H9 (cell line): ENCODE data around the gene ZBTB38. TPM values are rescaled to one million over a fixed set of nuclear protein-coding genes. Genes with fewer than 3 reads are reported as not detected.

Source experiments
- DNase-seq: peaks from one replicate; pipeline ENCODE4 v3.0.0-alpha.2; 2017
- H2AFZ ChIP-seq: one replicate; pipeline ENCODE4 v1.6.1; 2013; ENCODE audit warnings: mild to moderate bottlenecking, low read length, control low read depth, moderate library complexity
- H2AK5ac ChIP-seq: 2 replicates; pipeline ENCODE4 v1.6.1; 2013; ENCODE audit warnings: low read length, control low read depth, mixed read lengths; ENCODE audit not compliant: insufficient read length
- H2BK120ac ChIP-seq: one replicate; pipeline ENCODE4 v1.6.1; 2013; ENCODE audit warnings: low read depth, mild to moderate bottlenecking, low read length, control low read depth, inconsistent platforms; ENCODE audit not compliant: poor library complexity, severe bottlenecking
- H2BK12ac ChIP-seq: 2 replicates; pipeline ENCODE4 v1.6.1; 2013; ENCODE audit warnings: low read length, control low read depth, mixed read lengths, low read depth; ENCODE audit not compliant: insufficient read length
- H2BK15ac ChIP-seq: 2 replicates; pipeline ENCODE4 v1.6.1; 2013; ENCODE audit warnings: low read depth, low read length, control low read depth
- H2BK20ac ChIP-seq: one replicate; pipeline ENCODE4 v1.6.1; 2013; ENCODE audit warnings: low read depth, mild to moderate bottlenecking, low read length, control low read depth, inconsistent platforms; ENCODE audit not compliant: poor library complexity, severe bottlenecking
- H2BK5ac ChIP-seq: 2 replicates; pipeline ENCODE4 v1.6.1; 2013; ENCODE audit warnings: low read length, control low read depth, mixed read lengths; ENCODE audit not compliant: insufficient read length
- H3K14ac ChIP-seq: 2 replicates; pipeline ENCODE4 v1.6.1; 2013; ENCODE audit warnings: low read length, control low read depth; ENCODE audit not compliant: insufficient read depth
- H3K18ac ChIP-seq: 2 replicates; pipeline ENCODE4 v1.6.1; 2013; ENCODE audit warnings: low read depth, mild to moderate bottlenecking, mixed read lengths, low read length, control low read depth; ENCODE audit not compliant: insufficient read length
- H3K23ac ChIP-seq: 2 replicates; pipeline ENCODE4 v1.6.1; 2013; ENCODE audit warnings: low read length, control low read depth, mixed read lengths, low read depth; ENCODE audit not compliant: insufficient read length
- H3K23me2 ChIP-seq: 2 replicates; pipeline ENCODE4 v1.6.1; 2013; ENCODE audit warnings: low read depth, mild to moderate bottlenecking, mixed read lengths, low read length, control low read depth; ENCODE audit not compliant: insufficient read length, poor library complexity, severe bottlenecking
- H3K27ac ChIP-seq: 2 replicates; pipeline ENCODE4 v1.5.1; 2013; ENCODE audit warnings: low read length, control low read depth, mixed read lengths, low read depth; ENCODE audit not compliant: insufficient read length
- H3K27me3 ChIP-seq: 2 replicates; pipeline ENCODE4 v1.6.1; 2013; ENCODE audit warnings: low read length, control low read depth, inconsistent platforms; ENCODE audit not compliant: insufficient read depth
- H3K4ac ChIP-seq: 2 replicates; pipeline ENCODE4 v1.6.1; 2013; ENCODE audit warnings: low read depth, mild to moderate bottlenecking, control low read depth, inconsistent platforms, low read length, moderate library complexity
- H3K4me1 ChIP-seq: 2 replicates; pipeline ENCODE4 v1.6.1; 2013; ENCODE audit warnings: low read length, control low read depth, inconsistent platforms; ENCODE audit not compliant: insufficient read depth
- H3K4me2 ChIP-seq: 2 replicates; pipeline ENCODE4 v1.6.1; 2013; ENCODE audit warnings: low read length, control low read depth, mixed read lengths; ENCODE audit not compliant: insufficient read length, insufficient read depth
- H3K56ac ChIP-seq: 2 replicates; pipeline ENCODE4 v1.6.1; 2013; ENCODE audit warnings: low read depth, mild to moderate bottlenecking, mixed read lengths, low read length, control low read depth; ENCODE audit not compliant: insufficient read length
- H3K79me1 ChIP-seq: 2 replicates; pipeline ENCODE4 v1.6.1; 2013; ENCODE audit warnings: low read depth, mild to moderate bottlenecking, moderate library complexity, low read length, control low read depth, inconsistent platforms; ENCODE audit not compliant: insufficient read depth, poor library complexity, severe bottlenecking
- H3K79me2 ChIP-seq: 2 replicates; pipeline ENCODE4 v1.6.1; 2013; ENCODE audit warnings: low read length, control low read depth, inconsistent platforms; ENCODE audit not compliant: insufficient read depth
- H3K9ac ChIP-seq: 2 replicates; pipeline ENCODE4 v1.6.1; 2013; ENCODE audit warnings: low read length, control low read depth, mixed read lengths; ENCODE audit not compliant: insufficient read length; ENCODE audit errors: extremely low read depth
- H3K9me3 ChIP-seq: one replicate; pipeline ENCODE4 v1.6.1; 2013; ENCODE audit warnings: low read depth, low read length, inconsistent platforms; ENCODE audit not compliant: control insufficient read depth
- H3T11ph ChIP-seq: one replicate; pipeline ENCODE4 v1.6.1; 2013; ENCODE audit warnings: mild to moderate bottlenecking, low read length, control low read depth, inconsistent platforms
- H4K20me1 ChIP-seq: one replicate; pipeline ENCODE4 v1.6.1; 2013; ENCODE audit not compliant: control insufficient read depth, insufficient read length, insufficient read depth
- H4K5ac ChIP-seq: 2 replicates; pipeline ENCODE4 v1.6.1; 2013; ENCODE audit warnings: low read depth, mild to moderate bottlenecking, mixed read lengths, low read length, control low read depth; ENCODE audit not compliant: insufficient read length
- H4K8ac ChIP-seq: replicated peaks from 2 replicates; pipeline ENCODE4 v1.6.1; 2013; ENCODE audit warnings: low read length, control low read depth, mixed read lengths, low read depth; ENCODE audit not compliant: insufficient read length
- H4K91ac ChIP-seq: 2 replicates; pipeline ENCODE4 v1.6.1; 2013; ENCODE audit warnings: low read depth, mild to moderate bottlenecking, moderate library complexity, mixed read lengths, low read length, control low read depth; ENCODE audit not compliant: insufficient read length
- H3K27ac Mint-ChIP-seq, 3 experiments: 2 replicates in 2 of 3; 3 replicates in 1 of 3; pipeline ENCODE4 v1.8.0; 2020 to 2021; ENCODE audit warnings: mixed read lengths in 3 of 3, mild to moderate bottlenecking in 1 of 3, moderate library complexity in 1 of 3
- H3K27me3 Mint-ChIP-seq: 2 replicates; pipeline ENCODE4 v1.8.0; 2021; ENCODE audit warnings: low read depth, mild to moderate bottlenecking, moderate library complexity, mixed read lengths
- H3K36me3 Mint-ChIP-seq, 3 experiments: 2 replicates in 2 of 3; 3 replicates in 1 of 3; pipeline ENCODE4 v1.8.0; 2020 to 2021; ENCODE audit warnings: low read depth in 3 of 3, mixed read lengths in 3 of 3; ENCODE audit not compliant: insufficient read depth in 1 of 3
- H3K4me1 Mint-ChIP-seq, 2 experiments: 2 replicates each; pipeline ENCODE4 v1.8.0; 2020; ENCODE audit warnings: mixed read lengths in 2 of 2
- H3K4me3 Mint-ChIP-seq, 2 experiments: 2 replicates in 1 of 2; 3 replicates in 1 of 2; pipeline ENCODE4 v1.8.0; 2020 to 2021; ENCODE audit warnings: mild to moderate bottlenecking in 2 of 2, mixed read lengths in 2 of 2, moderate library complexity in 1 of 2
- H3K9me3 Mint-ChIP-seq, 2 experiments: 2 replicates in 1 of 2; 3 replicates in 1 of 2; pipeline ENCODE4 v1.8.0; 2020; ENCODE audit warnings: mild to moderate bottlenecking in 2 of 2, mixed read lengths in 2 of 2, moderate library complexity in 1 of 2
- WGBS: extraction: QIAGEN DNeasy Blood & Tissue Kit; methylation state at CpG from one replicate; pipeline ENCODE4 v1.1.7; 2013; ENCODE audit warnings: missing lambda C conversion rate, low lambda C conversion rate, mixed read lengths; ENCODE audit not compliant: insufficient read length; ENCODE audit errors: extremely low coverage; 5-methylcytosine and 5-hydroxymethylcytosine counted together
- total RNA-seq: library from RNA; stranded (reverse); gene quantifications from 2 replicates; pipeline ENCODE4 v1.2.1, GENCODE V29; 2021
- TF ChIP-seq, protein P1 (sequence below): fragments of 200-600 bp; sonication (generic); conservative IDR thresholded peaks from 3 replicates; pipeline ENCODE4 v1.8.0; 2021; ENCODE audit warnings: antibody characterized with exemption, mild to moderate bottlenecking

The ZBTB38 gene
- total RNA-seq, 1 experiment from 2014 or later, result 14.6 TPM

DNA sequence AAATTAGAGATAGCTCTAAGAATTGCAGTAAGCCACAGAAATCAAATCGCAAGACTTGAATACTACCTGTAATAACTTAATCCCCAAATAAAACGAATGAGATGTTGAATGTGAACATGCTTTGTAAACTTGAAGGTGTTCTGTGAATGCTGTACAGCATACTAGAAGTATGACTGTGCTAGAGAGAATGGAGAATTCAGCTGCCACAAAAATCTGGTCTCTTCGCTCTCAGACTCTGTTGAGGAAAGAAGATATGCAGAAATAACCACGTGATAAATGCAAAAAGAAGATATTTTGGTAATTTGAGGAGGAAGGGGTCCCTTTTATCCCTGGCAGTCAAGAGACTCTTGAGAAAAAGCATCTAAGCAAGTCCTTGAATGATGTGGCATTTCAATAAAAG, 37.3 kb downstream of the ZBTB38 start:
- H3K4me1 ChIP-seq, result 0 out of 2 replicates have a peak, but pooled peaks cover 2% of the 10 kb centered on the region
- no peaks in the 10 kb centered on the region for H3K79me1 ChIP-seq
- H3K27ac ChIP-seq, result no peak overlapping the region
- H3K9me3 ChIP-seq, result no peaks in the 10 kb centered on the region
- no peaks in the 10 kb centered on the region for H3K23me2 ChIP-seq
- no peak overlapping the region for H3K27ac Mint-ChIP-seq
- TF ChIP-seq, protein P1, sequence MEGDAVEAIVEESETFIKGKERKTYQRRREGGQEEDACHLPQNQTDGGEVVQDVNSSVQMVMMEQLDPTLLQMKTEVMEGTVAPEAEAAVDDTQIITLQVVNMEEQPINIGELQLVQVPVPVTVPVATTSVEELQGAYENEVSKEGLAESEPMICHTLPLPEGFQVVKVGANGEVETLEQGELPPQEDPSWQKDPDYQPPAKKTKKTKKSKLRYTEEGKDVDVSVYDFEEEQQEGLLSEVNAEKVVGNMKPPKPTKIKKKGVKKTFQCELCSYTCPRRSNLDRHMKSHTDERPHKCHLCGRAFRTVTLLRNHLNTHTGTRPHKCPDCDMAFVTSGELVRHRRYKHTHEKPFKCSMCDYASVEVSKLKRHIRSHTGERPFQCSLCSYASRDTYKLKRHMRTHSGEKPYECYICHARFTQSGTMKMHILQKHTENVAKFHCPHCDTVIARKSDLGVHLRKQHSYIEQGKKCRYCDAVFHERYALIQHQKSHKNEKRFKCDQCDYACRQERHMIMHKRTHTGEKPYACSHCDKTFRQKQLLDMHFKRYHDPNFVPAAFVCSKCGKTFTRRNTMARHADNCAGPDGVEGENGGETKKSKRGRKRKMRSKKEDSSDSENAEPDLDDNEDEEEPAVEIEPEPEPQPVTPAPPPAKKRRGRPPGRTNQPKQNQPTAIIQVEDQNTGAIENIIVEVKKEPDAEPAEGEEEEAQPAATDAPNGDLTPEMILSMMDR, result no peak
- H3K27me3 ChIP-seq, result no peaks in the 10 kb centered on the region; the same call in 1 of the 2 replicates
- no peak overlapping the region for H4K91ac ChIP-seq
- peaks cover 31% of the 10 kb centered on the region for H3K27me3 Mint-ChIP-seq
- H2BK15ac ChIP-seq, result no peak overlapping the region
- H3K23ac ChIP-seq, result no peak overlapping the region
- H3K4me1 Mint-ChIP-seq, result peaks cover 18 to 25% of the 10 kb centered on the region in 2 experiments
- no peak overlapping the region for H3K4ac ChIP-seq
- H2BK120ac ChIP-seq, result no peak overlapping the region
- no peak overlapping the region for H3T11ph ChIP-seq
- peaks cover 0 to 18% (median 10%) of the 10 kb centered on the region in 3 experiments; a peak in 4 of 7 replicates for H3K36me3 Mint-ChIP-seq
- no peak overlapping the region for H4K8ac ChIP-seq
- no peak overlapping the region for H2AFZ ChIP-seq
- H3K4me3 Mint-ChIP-seq, result no peak overlapping the region
- no peaks in the 10 kb centered on the region for H3K79me2 ChIP-seq
- WGBS, result no CpG with 5 or more reads among the region's 4 CpGs
- H2AK5ac ChIP-seq, result no peak overlapping the region
- no peak overlapping the region for H3K18ac ChIP-seq
- no peak overlapping the region for H4K5ac ChIP-seq
- H3K9ac ChIP-seq, result no peak overlapping the region
- no peaks in the 10 kb centered on the region for H3K9me3 Mint-ChIP-seq
- H2BK5ac ChIP-seq, result no peak overlapping the region
- H3K56ac ChIP-seq, result no peak overlapping the region
- DNase-seq, result no peak
- no peak overlapping the region for H3K14ac ChIP-seq
- H2BK20ac ChIP-seq, result no peak overlapping the region
- H4K20me1 ChIP-seq, result no peaks in the 10 kb centered on the region
- H3K4me2 ChIP-seq, result no peak overlapping the region
- H2BK12ac ChIP-seq, result no peak overlapping the region
